Activated CD4-positive, alpha-beta T cell treated with anti-CD3 and anti-CD28 coated beads for 48 hours (primary cell): ENCODE data around the gene DGCR6L.
"Not testable (repeated sequence)": the region's sequence is repeated elsewhere in the genome, so short reads cannot be mapped to it uniquely, and the experiment has no call there.

Experiments
- DNase-seq: peaks from one replicate; pipeline ENCODE4 v3.0.0-alpha.2; 2020

DGCR6L gene

GRCh38 chr22:20308806-20309650 lies 10.8 kb downstream of the DGCR6L start:
- not testable (repeated sequence) for DNase-seq

GRCh38 chr22:20307448-20308447 lies 12.1 kb downstream of the DGCR6L start:
- not testable (repeated sequence) for DNase-seq

DNA sequence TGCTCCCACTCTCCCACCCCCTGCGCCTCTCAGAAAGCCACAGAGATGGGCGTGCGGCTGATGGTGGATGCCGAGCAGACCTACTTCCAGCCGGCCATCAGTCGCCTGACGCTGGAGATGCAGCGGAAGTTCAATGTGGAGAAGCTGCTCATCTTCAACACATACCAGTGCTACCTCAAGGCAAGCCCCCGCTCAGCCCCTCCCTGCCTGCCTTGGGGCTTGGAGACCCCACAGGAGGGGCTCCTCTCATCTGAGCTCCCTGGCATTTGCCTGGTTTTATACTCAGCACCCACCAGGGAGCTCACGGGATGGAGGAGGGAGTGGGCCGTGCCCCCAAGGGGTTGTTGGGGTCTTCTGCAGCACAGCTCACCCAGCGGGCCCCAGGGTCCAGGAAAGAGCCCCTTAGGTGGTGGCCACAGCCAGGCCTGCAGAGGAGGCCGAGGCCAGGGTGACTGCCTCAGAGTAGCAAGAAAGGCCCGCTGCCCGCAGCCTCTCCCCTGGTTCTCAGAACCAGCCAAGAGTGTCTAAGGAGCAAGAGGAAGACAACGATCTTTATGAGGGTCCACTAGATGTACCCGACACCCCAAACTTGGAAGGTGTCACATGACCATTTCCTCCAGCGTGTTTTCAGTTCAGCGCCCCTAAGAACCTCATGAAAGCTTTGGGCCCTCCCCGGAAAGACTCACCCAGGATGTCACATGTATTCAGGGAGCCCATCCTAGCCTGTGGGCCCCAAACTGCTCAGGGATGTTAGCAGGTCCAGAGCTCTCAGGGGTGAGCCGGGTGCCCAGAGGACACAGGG lies 13.0 kb downstream of the DGCR6L start:
- DNase-seq: not testable (repeated sequence)

- no peak for DNase-seq
These were observed 13.8 kb downstream of the DGCR6L start for GRCh38 chr22:20305894-20306645.

- not testable (repeated sequence) for DNase-seq
These were observed 14.5 kb downstream of the DGCR6L start for GRCh38 chr22:20305230-20305893.

- DNase-seq: no peak
These were observed 15.2 kb downstream of the DGCR6L start for GRCh38 chr22:20304646-20305045.

- not testable (repeated sequence) for DNase-seq
These were observed 16.7 kb downstream of the DGCR6L start for GRCh38 chr22:20303229-20303534.

DNA sequence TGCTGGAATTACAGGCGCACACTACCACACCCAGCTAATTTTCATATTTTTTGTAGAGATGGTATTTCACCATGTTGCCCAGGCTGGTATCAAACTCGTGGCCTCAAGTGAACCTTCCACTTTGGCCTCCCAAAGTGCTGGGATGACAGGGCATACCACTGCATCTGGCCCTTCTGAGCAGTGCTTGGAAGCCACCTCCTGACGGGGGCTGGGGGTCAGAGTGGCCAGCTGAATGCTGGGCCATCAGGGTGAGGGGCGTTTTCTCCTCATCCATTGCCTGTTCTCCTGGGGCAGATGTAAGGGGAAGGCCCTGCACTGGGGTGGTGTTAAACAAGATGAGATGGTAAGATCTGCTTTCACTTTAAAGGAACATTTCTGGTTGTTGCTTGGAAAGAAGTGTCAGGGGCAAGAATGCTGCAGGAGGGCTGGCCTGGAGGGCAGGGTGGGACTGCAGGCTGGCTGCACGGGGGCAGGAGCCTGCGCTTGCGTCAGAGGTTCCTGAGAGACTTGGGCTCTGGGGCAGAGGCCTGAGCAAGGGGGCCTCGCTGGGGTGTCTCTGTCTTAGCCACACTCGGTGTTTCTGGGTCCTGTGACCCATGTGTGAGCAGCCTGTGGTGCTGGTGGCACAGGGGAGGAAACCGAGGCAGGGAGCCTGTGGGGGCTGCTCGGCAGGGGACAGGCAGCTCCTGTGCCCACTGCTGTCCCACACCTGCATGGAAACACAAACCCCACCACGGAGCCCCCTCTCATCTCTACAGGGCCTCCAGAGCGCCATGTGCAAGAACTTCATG lies 17.2 kb downstream of the DGCR6L start:
- no peak for DNase-seq

DNA sequence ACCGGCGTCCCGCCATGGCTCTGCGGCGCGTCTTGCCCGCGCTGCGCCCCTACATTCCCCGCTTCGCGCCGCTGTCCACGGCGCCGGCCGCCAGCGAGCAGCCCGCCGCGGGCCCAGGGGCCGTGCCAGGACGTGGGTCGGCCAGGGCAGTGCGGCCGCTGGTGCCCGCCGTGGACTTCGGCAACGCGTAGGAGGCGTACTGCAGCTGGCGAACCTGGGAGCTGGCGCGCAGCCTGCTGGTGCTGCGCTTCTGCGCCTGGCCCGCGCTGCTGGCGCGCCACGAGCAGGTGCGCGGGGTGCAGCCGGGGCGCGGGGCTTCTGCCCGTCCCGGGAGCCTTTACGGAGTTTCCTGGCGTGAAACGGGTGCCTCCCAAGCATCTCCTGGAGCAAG lies 20.1 kb downstream of the DGCR6L start:
- DNase-seq: no peak

DNA sequence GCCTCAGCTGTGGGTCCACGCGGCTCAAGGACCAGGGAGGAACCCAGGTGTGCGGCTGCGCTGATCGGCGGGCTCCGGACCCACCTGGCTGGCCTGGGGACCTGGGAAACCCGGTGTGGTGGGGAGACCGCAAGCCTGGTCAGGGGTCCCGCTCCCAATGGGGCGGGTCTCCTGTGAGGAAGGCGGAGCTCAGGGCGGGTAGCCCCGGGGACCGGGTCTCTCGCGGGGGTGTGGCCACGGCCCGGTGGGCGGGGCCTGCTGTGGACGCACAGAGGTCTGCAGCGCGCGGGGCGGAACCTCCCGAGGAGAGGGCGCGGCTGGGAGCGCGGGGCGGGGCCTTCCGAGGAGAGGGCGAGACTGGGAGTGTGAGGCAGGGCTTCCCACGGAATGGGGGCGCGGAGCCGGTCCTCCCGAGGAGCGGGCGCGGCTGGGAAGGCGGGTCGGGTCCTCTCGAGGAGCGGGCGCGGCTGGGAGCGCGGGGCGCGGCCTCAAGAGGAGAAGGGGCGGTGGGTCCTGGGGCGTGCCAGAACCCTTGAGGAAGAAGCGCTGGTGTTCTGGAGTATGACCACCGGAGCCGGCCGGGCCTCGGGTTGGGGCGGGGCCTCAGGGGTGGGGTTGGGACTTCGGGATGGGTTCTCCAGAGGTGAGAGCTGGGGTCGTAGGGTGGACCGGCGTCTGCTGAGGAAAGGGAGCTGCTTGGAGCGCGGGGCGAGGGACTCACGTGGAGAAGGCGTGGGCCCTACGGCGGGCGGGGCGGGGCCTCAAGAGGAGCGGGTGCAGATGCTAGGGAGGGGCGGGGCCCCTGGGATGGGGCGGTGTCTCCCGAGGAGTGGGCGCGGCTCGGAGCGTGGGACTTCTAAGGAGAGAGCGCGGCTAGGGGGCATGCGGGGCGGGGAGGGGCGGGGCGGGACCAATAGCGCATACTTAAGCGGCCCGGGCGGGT lies 20.8 kb downstream of the DGCR6L start:
- DNase-seq: peak; percentile 94

DNA sequence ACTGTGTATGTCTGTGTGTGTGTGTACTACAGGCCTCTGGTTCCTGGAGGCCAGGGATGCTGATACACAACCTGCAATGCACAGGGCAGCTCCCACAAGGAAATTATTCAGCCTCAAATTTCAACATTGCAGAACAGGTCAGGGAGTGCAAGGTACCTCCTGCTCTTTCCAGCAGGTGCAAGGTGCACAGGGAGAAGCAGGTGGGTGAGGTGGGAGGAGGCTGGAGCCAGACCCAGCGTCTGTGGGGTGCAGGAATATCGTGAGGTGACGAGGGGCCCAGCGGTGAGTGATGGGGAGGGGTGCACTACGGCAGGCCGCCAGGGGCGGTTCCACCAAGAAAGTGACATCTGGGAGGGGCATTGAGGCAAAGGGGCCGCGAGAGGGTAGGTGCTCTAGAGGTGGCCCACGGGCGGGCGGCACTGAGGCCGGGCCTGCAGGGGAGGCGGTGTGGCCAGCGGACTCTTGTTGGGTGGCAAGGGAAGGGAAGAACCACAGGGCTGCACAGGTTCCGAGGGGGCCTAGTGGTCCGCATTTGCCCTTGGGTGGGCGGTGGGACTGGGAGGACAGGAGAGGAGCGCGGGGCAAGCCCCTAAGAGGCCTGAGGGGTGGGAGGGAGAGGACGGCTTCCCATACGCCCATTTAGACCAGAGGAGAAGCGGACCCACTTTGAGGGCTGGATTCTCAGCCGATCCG lies 21.6 kb downstream of the DGCR6L start:
- DNase-seq: no peak

DNA sequence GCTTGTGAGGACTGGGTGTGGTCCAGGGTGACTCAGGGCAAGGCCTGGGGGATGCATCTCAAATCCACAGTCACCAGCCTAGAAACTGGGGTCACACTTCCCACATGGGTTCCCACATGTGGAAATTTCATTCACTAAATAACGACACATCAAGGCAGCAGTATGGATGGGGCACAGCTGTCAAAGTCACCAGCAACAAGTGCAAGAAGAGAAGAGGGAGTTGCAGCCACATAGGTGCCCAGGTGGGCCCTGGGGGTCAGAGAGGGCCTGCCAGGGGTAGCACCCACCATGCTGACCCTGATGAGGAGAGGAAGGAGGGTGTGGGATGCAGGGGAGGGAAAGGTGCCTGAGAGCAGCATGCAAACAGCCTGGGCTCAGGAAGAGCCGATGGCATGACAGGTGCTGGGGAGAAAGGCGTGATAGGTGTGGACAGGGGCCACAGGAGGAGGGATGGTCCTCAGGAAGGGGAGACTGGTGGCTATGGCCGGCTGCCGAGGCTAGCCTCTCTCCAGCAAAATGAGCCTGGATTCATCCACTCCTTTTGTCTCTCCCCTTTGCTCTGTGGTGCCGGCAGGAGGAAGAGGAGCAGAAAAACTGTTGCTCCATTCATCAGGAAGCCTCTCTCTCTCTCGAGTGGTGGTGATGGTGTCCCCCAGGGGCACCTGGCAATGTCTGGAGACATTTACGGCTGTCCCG lies 22.3 kb downstream of the DGCR6L start:
- DNase-seq: no peak

- DNase-seq: no peak
These were observed 23.3 kb downstream of the DGCR6L start for GRCh38 chr22:20296598-20296997.

GRCh38 chr22:20295262-20296064 lies 24.4 kb downstream of the DGCR6L start:
- DNase-seq: no peak

DNA sequence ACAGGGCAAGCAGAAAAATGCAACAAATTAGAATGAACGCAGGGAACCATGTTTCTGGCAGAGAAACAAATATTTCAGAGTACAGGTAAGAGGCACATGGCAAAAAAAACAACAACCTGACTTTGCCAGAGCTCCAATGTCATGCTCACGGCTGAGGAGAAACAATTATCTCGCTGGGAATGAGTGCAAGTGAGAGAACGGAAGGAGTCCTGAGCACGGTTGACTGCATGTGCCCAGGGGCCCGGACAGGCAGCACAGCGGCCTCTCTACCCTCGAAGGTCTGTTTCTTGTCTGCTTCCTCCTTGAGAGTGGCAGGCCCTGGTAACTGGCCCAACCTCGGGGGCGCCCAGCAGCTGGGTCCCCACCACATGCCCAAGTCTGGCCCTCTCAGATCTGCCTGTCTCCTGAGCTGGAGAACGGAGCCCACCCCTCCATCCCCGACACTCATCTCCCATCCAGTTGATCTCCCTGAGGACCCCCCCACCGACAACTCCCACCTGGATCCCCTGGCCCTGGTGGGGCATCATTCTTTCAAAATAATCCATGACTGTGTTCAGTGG lies 27.1 kb downstream of the DGCR6L start:
- no peak for DNase-seq

GRCh38 chr22:20292108-20292507 lies 27.8 kb downstream of the DGCR6L start:
- no peak for DNase-seq

DNA sequence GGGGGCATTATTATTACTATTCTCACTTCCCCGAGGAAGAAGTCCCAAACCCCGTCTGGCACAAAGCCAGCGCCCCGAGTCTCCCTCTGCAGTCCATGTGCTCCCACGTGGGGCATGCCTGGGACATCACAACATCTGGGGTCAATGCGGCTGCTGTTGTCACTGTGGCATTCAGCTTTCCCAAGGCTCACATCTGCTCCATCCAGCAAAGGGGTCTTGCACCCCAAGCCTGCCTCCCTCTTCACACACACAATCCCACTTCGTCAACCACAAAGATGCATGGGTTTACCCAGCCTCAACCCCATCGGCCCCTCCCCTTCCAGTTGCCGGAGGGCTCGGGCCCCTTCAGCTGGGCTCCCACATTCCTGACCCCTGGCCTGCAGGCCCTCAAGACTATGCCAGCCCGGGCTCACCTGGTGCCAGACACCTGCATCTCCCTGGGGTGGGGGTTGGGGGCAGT lies 28.2 kb downstream of the DGCR6L start:
- DNase-seq: no peak
